Retinal pigment epithelial cell (primary cell): ENCODE measurements around the gene RAPGEF4.

Experiments used
- DNase-seq: peaks from one replicate; pipeline ENCODE4 v3.0.0-alpha.2; 2010; ENCODE audit warnings: low read depth
- H3K4me3 ChIP-seq: 2 replicates; pipeline ENCODE4 v1.5.1; 2011; ENCODE audit warnings: mild to moderate bottlenecking, low read length, control low read depth, moderate library complexity
- CTCF ChIP-seq: conservative IDR thresholded peaks from 2 replicates; pipeline ENCODE4 v1.5.1; 2011; ENCODE audit warnings: low read depth, low read length, control low read depth, inconsistent platforms

RAPGEF4 gene

GRCh38 chr2:172759441-172759840 lies 23.8 kb downstream of the RAPGEF4 start:
- DNase-seq = no peak
- no peak for TF ChIP-seq CTCF
- H3K4me3 ChIP-seq = no peak overlapping the region

- no peak for TF ChIP-seq CTCF
- no peak overlapping the region for H3K4me3 ChIP-seq
- no peak for DNase-seq
Observed at GRCh38 chr2:172761306-172761705, 25.7 kb downstream of the RAPGEF4 start.

- H3K4me3 ChIP-seq = no peak overlapping the region
- DNase-seq = no peak
- TF ChIP-seq CTCF = no peak
Observed at GRCh38 chr2:172762574-172762973, 26.9 kb downstream of the RAPGEF4 start.

- no peak overlapping the region for H3K4me3 ChIP-seq
- TF ChIP-seq CTCF = no peak
- DNase-seq = no peak
Observed at GRCh38 chr2:172763079-172763478, 27.4 kb downstream of the RAPGEF4 start.

GRCh38 chr2:172765662-172766061 lies 30.0 kb downstream of the RAPGEF4 start:
- no peak for DNase-seq
- no peak overlapping the region for H3K4me3 ChIP-seq
- no peak for TF ChIP-seq CTCF

- DNase-seq = no peak
- TF ChIP-seq CTCF = no peak
- no peak overlapping the region for H3K4me3 ChIP-seq
Observed at GRCh38 chr2:172768401-172768800, 32.8 kb downstream of the RAPGEF4 start.

- H3K4me3 ChIP-seq = no peak overlapping the region
- no peak for DNase-seq
- TF ChIP-seq CTCF = no peak
Observed at GRCh38 chr2:172769879-172770278, 34.2 kb downstream of the RAPGEF4 start.
